Measurements from ENCODE around the gene HECW1. TPM values are rescaled to one million over a fixed set of nuclear protein-coding genes. Genes with fewer than 3 reads are reported as not detected.

HECW1 gene
- total and polyA plus RNA-seq, 8 donors = 0.04 to 0.69 (median 0.12) TPM; not detected in 5

DNA sequence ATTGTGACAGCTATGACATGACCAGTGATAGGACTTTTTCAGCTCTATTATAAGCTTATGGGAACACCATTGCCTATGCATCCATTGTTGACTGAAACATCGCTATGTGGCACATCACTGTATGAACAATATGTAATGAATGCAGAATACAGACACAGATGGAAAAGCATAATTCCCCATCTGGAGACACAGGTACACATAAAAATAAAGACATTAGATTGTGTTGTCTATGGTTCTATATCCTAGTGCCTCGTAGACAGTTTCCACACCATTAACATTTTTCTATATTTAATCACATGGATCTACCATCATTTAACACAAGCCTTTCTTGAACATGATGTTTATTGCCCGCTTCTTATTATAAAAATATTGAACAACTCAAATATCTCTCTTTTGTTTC, 374.2 kb downstream of the HECW1 start:
- TF ChIP-seq, protein P1, sequence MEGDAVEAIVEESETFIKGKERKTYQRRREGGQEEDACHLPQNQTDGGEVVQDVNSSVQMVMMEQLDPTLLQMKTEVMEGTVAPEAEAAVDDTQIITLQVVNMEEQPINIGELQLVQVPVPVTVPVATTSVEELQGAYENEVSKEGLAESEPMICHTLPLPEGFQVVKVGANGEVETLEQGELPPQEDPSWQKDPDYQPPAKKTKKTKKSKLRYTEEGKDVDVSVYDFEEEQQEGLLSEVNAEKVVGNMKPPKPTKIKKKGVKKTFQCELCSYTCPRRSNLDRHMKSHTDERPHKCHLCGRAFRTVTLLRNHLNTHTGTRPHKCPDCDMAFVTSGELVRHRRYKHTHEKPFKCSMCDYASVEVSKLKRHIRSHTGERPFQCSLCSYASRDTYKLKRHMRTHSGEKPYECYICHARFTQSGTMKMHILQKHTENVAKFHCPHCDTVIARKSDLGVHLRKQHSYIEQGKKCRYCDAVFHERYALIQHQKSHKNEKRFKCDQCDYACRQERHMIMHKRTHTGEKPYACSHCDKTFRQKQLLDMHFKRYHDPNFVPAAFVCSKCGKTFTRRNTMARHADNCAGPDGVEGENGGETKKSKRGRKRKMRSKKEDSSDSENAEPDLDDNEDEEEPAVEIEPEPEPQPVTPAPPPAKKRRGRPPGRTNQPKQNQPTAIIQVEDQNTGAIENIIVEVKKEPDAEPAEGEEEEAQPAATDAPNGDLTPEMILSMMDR (IDR thresholded peaks at IDR 0.05) = no peak
- peaks cover 0 to 24% (median 22%) of the 10 kb centered on the region in 3 donors for H3K4me1 ChIP-seq
- peak overlapping the region in 3 of 4 donors; percentile 1 to 65 (median 22) for H3K27ac ChIP-seq
- intact Hi-C loops (cut with DNase I) = no loop called here
- WGBS, 2 donors = 43 to 44% methylated on average over 3 of the region's 3 CpGs
- H3K4me3 ChIP-seq = no peak overlapping the region
- H3K36me3 ChIP-seq = no peaks in the 10 kb centered on the region
- DNase-seq (no peak), FAIRE-seq (no peak), ATAC-seq (peak in 1 of 4 donors; percentile 7)
- no peaks in the 10 kb centered on the region for H3K27me3 ChIP-seq
- no peaks in the 10 kb centered on the region for H3K9me3 ChIP-seq

- FAIRE-seq (no peak), DNase-seq (no peak), ATAC-seq (no peak)
- no peaks in the 10 kb centered on the region for H3K36me3 ChIP-seq
- intact Hi-C loops (cut with DNase I) = no loop called here
- H3K4me3 ChIP-seq = no peak overlapping the region
- peak overlapping the region in 3 of 4 donors; percentile 44 to 65 (median 44) for H3K27ac ChIP-seq
- peaks cover 0 to 24% (median 22%) of the 10 kb centered on the region in 3 donors for H3K4me1 ChIP-seq
- no peaks in the 10 kb centered on the region for H3K9me3 ChIP-seq
- TF ChIP-seq, protein P1 (IDR thresholded peaks at IDR 0.05) = no peak
- no peaks in the 10 kb centered on the region for H3K27me3 ChIP-seq
Measured at GRCh38 chr7:43487731-43488073, 375.3 kb downstream of the HECW1 start.

DNA sequence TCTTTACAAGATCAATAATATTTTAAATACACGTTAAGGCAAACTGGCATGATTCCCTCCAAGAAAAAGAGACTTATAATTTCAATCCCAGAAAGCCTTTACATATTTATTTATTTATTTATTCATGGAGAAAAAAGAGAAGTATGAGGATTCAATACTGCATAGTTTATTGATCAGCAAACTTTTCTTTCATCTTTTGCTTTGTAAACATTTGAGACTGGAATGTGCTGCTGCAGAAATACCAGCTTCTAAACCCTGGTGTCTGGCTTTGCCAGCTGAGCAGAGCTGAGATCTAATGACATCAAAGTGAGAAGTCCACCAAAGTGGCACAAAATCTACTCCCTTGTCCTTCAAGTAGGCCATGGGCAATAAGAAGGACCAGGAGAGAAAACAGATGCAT, 376.8 kb downstream of the HECW1 start:
- ATAC-seq = peak in 1 of 4 donors; percentile 56
- H3K36me3 ChIP-seq = no peaks in the 10 kb centered on the region
- DNase-seq = no peak
- H3K27ac ChIP-seq = peak overlapping the region in 1 of 4 donors; percentile 71
- TF ChIP-seq, protein P1 (IDR thresholded peaks at IDR 0.05) = no peak
- WGBS, 2 donors = 3 to 6% methylated on average over 1 of the region's 1 CpG
- intact Hi-C loops (cut with DNase I) = no loop called here
- peaks cover 0 to 24% (median 22%) of the 10 kb centered on the region in 3 donors for H3K4me1 ChIP-seq
- no peak overlapping the region for H3K4me3 ChIP-seq
- FAIRE-seq = no peak
- H3K27me3 ChIP-seq = no peaks in the 10 kb centered on the region
- no peaks in the 10 kb centered on the region for H3K9me3 ChIP-seq

GRCh38 chr7:43490016-43490415, 377.6 kb downstream of the HECW1 start:
- 19 to 27% methylated on average over 3 of the region's 3 CpGs for WGBS, 2 donors
- FAIRE-seq (no peak), ATAC-seq (peak; percentile 42 to 64 (median 48)), DNase-seq (no peak)
- intact Hi-C loops (cut with DNase I) = no loop called here
- Histone ChIP-seq H3K27ac (no peak overlapping the region), H3K36me3 (no peaks in the 10 kb centered on the region), H3K4me1 (peaks cover 0 to 24% (median 22%) of the 10 kb centered on the region in 3 donors), H3K27me3 (no peaks in the 10 kb centered on the region), H3K4me3 (no peak overlapping the region), H3K9me3 (no peaks in the 10 kb centered on the region)
- TF ChIP-seq, protein P1 (IDR thresholded peaks at IDR 0.05) = no peak

GRCh38 chr7:43491123-43491522, 378.7 kb downstream of the HECW1 start:
- ATAC-seq = no peak
- WGBS, 2 donors = 84 to 85% methylated on average over 2 of the region's 2 CpGs
- H3K27ac ChIP-seq = no peak overlapping the region

More at GRCh38 chr7:43491123-43491522, 378.7 kb downstream of the HECW1 start:
- intact Hi-C loops (cut with DNase I) = no loop called here
- no peaks in the 10 kb centered on the region for H3K36me3 ChIP-seq
- TF ChIP-seq, protein P1 (IDR thresholded peaks at IDR 0.05) = no peak
- no peaks in the 10 kb centered on the region for H3K9me3 ChIP-seq
- no peaks in the 10 kb centered on the region for H3K27me3 ChIP-seq
- DNase-seq = no peak
- H3K4me1 ChIP-seq = peaks cover 0 to 24% (median 22%) of the 10 kb centered on the region in 3 donors
- H3K4me3 ChIP-seq = no peak overlapping the region
- FAIRE-seq = no peak

All from pancreas (tissue), 10 donors.